Urinary bladder (tissue), 4 donors: ENCODE results near the gene FAM81A. TPM values are rescaled to one million over a fixed set of nuclear protein-coding genes. Genes with fewer than 3 reads are reported as not detected.
"Not testable (repeated sequence)": the region's sequence is repeated elsewhere in the genome, so short reads cannot be mapped to it uniquely, and the experiment has no call there.

ENCODE experiments used
- DNase-seq: peaks from one replicate; pipeline ENCODE4 v3.0.0-alpha.2; 2015; ENCODE audit errors: extremely low spot score
- H3K27ac ChIP-seq: one replicate; pipeline ENCODE4 v1.5.1; 2013; ENCODE audit warnings: low read depth, mild to moderate bottlenecking, moderate library complexity
- H3K36me3 ChIP-seq: one replicate; pipeline ENCODE4 v1.6.1; 2013; ENCODE audit warnings: mild to moderate bottlenecking, moderate library complexity; ENCODE audit not compliant: insufficient read depth
- H3K4me1 ChIP-seq: one replicate; pipeline ENCODE4 v1.6.1; 2013; ENCODE audit warnings: mild to moderate bottlenecking, moderate library complexity; ENCODE audit not compliant: insufficient read depth
- H3K4me3 ChIP-seq: one replicate; pipeline ENCODE4 v1.5.1; 2013; ENCODE audit warnings: low read depth, low read length
- WGBS: extraction: QIAGEN DNeasy Blood & Tissue Kit; methylation state at CpG from one replicate; pipeline ENCODE4 v1.1.7; 2013; 5-methylcytosine and 5-hydroxymethylcytosine counted together
- polyA plus RNA-seq: library from polyadenylated mRNA; stranded (reverse); fragments of 200-250 nt; gene quantifications from one replicate; pipeline ENCODE4 v1.2.3, GENCODE V29; 2013
- total RNA-seq: library from RNA; depleted of rRNA; stranded (reverse); fragments of >200 nt; gene quantifications from one replicate; pipeline ENCODE4 v1.2.3, GENCODE V29; 2014
- donor health status: healthy with polysubstance abuse.
- donor health status: healthy.

FAM81A gene
- total and polyA plus RNA-seq, 2 donors: 0.48 to 2.0 TPM

DNA sequence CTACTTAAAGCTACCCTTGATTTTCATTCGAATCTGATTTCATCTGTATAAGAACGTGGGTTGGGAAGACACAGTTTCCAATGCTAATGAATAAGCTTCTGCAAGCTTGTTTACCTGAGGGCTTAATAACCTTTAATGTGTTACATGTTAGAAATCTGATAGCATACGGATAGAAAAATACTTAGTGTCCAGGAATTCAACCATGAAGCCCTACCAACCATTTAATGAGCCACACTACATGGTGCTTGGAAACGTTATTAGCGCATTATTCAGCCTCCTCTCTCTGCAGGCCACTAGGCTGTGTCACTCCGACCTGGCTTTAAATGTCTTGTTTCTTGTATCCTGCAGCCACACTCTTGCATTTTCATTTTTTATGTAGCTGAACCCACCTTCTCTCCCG lies 1.6 kb downstream of the FAM81A start:
- Histone ChIP-seq H3K36me3 (no peaks in the 10 kb centered on the region), H3K27ac (no peak overlapping the region), H3K4me3 (no peak overlapping the region), H3K4me1 (no peaks in the 10 kb centered on the region)
- 73% methylated on average over 7 of the region's 7 CpGs for WGBS
- no peak for DNase-seq

DNA sequence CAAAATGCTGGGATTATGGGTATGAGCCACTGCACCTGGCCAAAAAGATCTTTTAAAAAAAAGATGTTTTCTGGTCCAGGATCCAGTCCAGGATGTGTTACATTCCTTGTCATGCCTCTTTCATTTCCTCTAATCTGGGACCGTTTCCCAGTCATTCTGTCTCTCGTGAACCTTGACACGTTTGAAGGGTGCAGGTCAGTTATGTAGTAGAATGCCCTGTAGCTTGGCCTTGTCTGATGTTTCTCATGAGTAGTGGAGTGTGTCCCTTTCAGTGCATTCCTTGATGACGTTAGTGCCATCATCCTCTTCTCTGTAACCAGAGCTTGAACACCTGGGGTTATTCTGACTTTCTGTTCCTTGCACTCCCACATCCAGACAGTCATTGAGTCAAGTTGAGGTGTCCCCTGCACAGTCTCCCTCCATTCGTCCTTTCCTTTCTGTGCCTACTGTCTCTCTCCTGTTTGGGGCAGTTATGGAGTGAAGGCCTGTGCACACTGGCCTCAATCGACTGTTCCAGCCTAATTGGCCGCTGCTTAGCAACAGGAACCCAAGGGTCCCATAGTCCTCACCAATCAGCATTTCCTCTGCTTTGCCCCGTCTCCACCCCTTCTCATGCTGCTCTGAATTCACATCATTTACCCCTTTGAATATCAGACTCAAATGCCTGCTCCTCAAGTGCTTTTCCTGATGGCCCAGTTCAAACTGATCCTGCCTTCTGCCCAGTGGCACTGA lies 5.5 kb downstream of the FAM81A start:
- Histone ChIP-seq H3K27ac (no peak overlapping the region), H3K4me3 (no peak overlapping the region), H3K4me1 (no peaks in the 10 kb centered on the region), H3K36me3 (no peaks in the 10 kb centered on the region)
- 81% methylated on average over 8 of the region's 8 CpGs for WGBS
- DNase-seq: no peak

DNA sequence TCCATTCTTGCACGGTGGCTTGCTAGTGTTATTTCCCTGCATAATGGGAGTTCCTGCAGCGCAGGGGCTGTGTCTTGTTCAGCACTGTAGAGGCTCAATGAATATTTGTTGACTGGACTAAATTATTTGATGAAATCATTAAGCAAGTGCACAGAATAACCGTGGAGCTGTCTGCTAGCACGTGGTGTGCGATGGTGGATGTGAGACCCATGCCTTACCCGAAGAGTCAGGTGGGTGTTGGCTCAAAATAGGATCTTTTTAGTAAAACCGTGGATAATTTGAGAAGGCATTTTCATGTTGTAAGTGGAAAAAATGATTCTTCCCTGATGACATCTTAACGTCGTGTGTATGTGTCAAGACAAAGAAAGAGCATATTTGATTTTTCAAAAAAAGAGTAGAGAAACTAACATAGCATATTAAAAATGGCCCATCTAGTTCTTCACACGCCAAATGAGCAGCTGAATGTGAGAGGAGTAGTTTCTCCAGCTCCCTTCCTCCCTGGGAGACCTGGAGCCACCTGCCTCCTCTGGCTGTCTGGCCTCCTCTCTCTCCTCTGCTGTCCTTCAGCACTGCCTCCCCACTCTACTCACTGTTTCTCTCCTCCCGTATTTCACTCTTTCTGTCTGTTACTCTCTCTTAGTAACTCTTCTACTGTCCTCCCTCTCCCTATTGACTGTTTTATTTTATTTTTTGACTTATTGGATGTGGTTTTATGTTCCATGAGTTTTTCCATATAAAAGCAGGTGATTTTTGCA lies 6.3 kb downstream of the FAM81A start:
- DNase-seq: no peak
- Histone ChIP-seq H3K4me1 (no peaks in the 10 kb centered on the region), H3K4me3 (no peak overlapping the region), H3K27ac (no peak overlapping the region), H3K36me3 (no peaks in the 10 kb centered on the region)
- 84% methylated on average over 11 of the region's 11 CpGs for WGBS

DNA sequence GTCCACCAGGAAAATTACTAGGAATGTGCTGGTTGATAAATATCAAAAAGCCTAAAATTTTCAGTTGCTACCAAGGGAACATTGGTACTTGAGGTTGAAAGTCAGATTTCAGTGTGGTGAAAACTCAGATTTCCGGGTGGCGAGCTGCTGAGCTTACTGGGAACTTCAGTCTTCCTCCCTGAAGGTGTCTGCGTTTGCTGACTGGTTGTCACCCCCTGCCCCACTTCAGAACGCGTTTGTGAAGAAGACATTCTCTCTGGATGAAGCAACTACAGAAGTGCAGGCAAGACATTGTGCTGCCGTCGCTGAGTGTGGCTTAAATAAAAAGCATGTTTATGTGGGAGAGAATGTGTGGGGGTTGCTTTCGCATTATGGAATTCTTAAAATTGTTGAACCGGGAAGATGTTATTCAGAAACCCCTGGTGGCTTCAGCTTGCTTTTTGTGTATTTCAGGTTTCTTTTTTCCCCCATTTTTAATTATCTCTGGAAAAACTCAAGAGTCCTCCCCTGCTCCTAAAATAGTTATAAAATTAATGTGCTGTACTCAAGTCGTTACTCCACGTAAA lies 7.1 kb downstream of the FAM81A start:
- H3K4me3 ChIP-seq: no peak overlapping the region

DNA sequence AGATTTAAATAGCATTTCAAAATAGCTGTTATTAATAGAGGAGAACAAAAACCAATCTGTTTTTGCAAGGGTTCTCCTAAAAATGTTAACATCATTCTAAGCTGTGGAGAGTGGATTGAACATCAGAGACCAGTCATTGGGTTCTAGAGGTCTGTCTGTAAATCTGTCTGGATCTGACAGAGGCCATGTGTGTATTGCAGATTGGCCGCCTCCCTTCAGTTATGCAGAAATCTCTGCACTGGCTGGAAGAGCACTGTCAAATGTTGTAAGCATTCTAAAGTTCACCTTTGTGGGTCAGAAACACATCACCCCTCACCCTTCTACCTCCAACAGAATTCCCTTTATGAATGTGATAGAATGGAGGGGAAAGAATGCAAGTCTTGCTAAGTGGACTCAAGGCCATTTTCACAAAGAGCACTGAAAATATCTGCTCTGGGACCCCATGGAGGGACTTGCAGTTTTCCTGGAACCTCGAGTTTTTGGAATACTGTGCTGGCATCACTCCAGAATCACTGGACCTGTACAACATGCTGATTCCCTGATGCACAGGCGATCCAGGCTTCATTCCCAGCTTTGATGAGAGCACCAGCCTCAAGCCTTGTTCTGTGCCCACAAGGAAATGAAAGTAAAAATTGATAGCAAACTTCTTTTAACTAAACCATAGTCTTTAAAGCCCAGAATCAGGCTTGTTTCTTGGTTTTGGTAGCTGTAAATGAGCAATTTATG lies 8.4 kb downstream of the FAM81A start:
- 80% methylated on average over 3 of the region's 3 CpGs for WGBS
- no peaks in the 10 kb centered on the region for H3K36me3 ChIP-seq
- no peak for DNase-seq
- H3K4me3 ChIP-seq: no peak overlapping the region
- H3K27ac ChIP-seq: no peak overlapping the region
- H3K4me1 ChIP-seq: no peaks in the 10 kb centered on the region

More for the DNA sequence above, 7.1 kb downstream of the FAM81A start:
- Histone ChIP-seq H3K27ac (no peak overlapping the region), H3K36me3 (no peaks in the 10 kb centered on the region), H3K4me1 (no peaks in the 10 kb centered on the region)
- WGBS: 39% methylated on average over 11 of the region's 11 CpGs
- DNase-seq: no peak

DNA sequence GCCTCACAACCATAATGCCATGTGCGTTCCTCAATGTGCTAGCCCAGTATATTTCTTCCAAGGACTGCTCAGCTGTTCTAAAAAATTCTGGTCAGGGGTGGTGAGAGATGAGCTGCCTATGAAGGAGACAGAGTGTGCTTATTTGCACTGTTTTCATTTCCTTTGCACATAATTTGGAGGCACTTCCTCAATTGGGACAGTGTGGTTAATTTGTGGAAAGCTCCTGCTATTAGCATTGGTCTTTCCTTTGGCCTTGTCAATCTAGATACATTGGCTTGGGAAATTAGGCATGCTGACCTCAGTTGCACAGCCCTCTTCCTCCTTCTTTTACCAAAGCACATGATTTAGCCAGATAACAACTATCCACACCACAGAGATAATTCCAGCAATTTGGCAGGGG lies 9.4 kb downstream of the FAM81A start:
- WGBS: 95% methylated on average over 1 of the region's 1 CpG
- Histone ChIP-seq H3K4me3 (no peak overlapping the region), H3K36me3 (no peaks in the 10 kb centered on the region), H3K4me1 (no peaks in the 10 kb centered on the region), H3K27ac (no peak overlapping the region)
- no peak for DNase-seq

DNA sequence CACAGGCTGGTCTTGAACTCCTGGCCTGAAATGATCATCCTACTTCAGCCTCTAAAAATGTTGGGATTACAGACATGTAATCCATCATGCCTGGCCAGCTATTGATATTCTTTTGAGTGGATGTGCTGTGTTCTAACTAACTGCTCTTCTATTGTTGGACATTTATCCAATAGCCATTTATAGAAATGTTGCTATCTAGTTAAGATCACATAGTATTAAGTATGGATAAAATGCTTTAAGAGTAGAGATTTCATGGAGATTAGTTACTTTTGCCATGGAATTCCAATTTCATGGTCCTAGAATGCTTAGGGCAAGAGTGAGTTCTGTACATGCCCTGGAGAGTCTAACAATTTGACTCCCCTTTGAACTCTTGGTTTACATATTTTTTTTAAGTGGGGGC lies 10.9 kb downstream of the FAM81A start:
- no peak for DNase-seq
- Histone ChIP-seq H3K4me3 (no peak overlapping the region), H3K27ac (no peak overlapping the region), H3K36me3 (no peaks in the 10 kb centered on the region), H3K4me1 (no peaks in the 10 kb centered on the region)

DNA sequence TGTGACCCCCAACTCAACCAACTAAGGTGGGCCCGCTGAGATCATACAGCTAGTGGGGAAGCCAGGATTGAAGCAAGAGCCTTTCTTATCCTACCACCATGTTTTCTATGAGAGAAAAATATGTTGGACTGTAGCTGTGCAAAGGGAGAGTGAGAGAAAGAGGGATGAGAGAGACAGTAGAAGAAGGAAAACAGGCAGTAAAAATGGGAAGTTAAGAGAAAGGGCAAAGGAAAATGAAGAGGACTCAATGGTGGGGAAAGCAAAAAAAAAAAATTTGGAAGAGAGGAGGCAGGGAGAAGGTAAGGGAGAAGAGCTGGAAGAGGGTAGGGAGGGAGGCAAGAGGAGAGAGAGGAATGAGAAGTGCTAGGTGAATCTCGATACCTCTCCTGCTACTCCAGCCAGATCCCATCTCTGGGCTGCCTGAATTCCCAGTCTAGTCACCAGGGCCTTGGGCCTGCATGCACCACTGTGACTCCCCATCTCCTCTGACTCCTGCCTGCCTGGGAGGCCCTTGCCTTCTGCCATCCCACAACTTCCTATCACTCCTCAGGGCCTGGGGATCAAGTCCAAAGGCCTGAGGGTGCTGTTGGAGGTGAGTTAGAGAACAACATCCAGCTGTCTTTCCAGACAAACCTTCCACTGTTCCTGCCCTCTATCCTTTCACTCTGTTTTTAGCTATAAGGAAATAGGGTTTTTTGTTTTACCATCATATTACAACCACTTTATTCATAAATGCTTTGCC lies 15.7 kb downstream of the FAM81A start:
- Histone ChIP-seq H3K36me3 (no peaks in the 10 kb centered on the region), H3K27ac (no peak overlapping the region), H3K4me3 (no peak overlapping the region), H3K4me1 (no peaks in the 10 kb centered on the region)
- 91% methylated on average over 2 of the region's 2 CpGs for WGBS
- DNase-seq: no peak

DNA sequence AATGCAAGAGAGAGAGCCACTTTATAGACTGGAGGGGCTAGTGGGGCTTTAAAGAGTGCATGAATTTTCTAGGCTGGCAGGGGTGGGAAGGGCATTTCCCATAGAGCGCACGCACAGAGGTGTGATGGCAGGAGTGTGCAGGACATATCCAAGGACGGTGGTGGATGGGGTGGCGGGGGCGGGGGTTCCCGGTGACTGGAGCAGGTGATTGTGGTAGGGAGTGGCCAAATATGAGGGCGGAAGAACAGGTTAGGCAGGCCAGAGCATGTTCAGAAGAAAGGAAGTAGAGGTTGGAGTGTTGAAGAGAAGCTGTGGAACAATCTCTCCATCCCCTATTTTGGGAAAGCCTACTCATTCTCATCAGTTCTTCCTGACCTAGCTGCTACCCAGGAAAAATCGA lies 18.1 kb downstream of the FAM81A start:
- no peak for DNase-seq
- 72% methylated on average over 8 of the region's 8 CpGs for WGBS
- no peaks in the 10 kb centered on the region for H3K4me1 ChIP-seq
- H3K27ac ChIP-seq: no peak overlapping the region
- no peaks in the 10 kb centered on the region for H3K36me3 ChIP-seq
- H3K4me3 ChIP-seq: no peak overlapping the region

DNA sequence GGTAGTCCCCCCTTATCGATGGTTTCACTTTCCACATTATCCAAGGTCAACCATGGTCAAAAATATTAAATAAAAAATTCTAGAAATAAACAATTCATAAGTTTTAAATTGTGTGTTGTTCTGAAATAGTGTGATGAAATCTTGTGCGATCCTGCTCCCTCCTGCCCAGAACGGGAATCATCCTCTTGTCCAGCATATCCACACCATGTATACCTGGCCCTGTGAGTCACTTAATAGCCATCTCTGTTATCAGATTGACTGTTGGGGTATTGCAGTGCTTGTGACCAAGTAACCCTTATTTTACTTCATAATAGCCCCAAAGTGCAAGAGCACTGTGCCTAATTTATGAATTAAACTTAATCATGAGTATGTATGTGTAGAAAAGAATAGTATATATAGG lies 19.1 kb downstream of the FAM81A start:
- WGBS: 74% methylated on average over 3 of the region's 3 CpGs
- H3K4me3 ChIP-seq: no peak overlapping the region
- no peak for DNase-seq
- H3K27ac ChIP-seq: no peak overlapping the region
- no peaks in the 10 kb centered on the region for H3K4me1 ChIP-seq
- H3K36me3 ChIP-seq: no peaks in the 10 kb centered on the region

DNA sequence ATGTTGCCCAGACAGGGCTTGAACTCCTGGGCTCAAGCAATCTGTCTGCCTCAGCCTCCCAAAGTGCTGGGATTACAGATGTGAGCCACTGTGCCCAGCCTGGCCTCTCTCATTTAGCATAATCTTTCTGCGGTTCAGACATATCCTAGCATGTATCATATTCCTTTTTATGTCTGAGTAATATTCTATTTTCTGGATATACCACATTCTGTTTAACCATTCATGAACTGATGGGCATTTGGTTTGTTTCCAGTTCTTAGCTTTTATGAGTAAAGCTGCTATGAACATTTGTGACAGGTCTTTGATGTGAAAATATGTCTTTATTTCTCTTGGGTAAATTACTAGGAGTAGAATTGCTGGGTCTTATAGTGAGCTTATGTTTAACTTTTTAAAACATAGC lies 23.5 kb downstream of the FAM81A start:
- Histone ChIP-seq H3K4me3 (no peak overlapping the region), H3K27ac (no peak overlapping the region), H3K36me3 (no peaks in the 10 kb centered on the region), H3K4me1 (no peaks in the 10 kb centered on the region)
- DNase-seq: no peak
- WGBS: 98% methylated on average over 1 of the region's 1 CpG

DNA sequence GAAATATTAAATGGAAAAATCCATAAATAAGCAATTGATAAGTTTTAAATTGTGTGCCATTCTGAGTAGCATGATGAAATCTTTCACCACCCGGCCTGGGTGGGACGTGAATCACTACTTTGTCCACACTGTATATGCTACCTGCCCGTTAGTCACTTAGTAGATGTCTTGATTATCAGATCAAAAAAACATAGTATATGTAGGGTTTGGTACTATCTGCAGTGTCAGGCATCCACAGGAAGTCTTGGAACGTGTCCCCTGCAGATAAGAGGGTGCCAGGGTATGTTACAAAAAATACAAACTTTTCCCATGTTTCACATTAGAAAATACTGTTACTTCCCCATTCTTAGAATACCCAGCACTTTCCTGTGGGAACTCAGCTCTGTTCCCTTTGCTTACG lies 35.2 kb downstream of the FAM81A start:
- Histone ChIP-seq H3K27ac (no peak overlapping the region), H3K4me1 (no peaks in the 10 kb centered on the region), H3K36me3 (no peaks in the 10 kb centered on the region), H3K4me3 (no peak overlapping the region)
- no peak for DNase-seq
- 62% methylated on average over 5 of the region's 5 CpGs for WGBS

DNA sequence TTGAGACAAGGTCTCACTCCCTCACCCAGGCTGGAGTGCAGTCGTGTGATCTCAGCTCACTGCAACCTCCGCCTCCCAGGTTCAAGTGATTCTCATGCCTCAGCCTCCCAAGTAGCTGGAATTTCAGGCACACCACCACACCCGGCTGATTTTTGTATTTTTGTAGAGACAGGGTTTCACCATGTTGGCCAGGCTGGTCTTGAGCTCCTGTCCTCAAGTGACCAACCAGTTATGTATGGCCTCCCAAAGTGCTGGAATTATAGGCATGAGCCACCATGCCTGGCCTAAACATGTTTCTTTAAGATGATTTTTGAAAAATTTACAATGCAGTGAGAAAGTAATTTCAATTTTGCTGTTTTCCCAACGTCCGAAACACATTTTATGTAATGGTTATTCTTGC lies 37.2 kb downstream of the FAM81A start:
- not testable (repeated sequence) for H3K4me3 ChIP-seq, H3K27ac ChIP-seq, DNase-seq, H3K36me3 ChIP-seq, H3K4me1 ChIP-seq
- WGBS: 91% methylated on average over 5 of the region's 5 CpGs
